GM10266 (cell line): ENCODE results near the gene IGF2BP3.
"Not testable (repeated sequence)": the region's sequence is repeated elsewhere in the genome, so short reads cannot be mapped to it uniquely, and the experiment has no call there.

Source experiments
- DNase-seq: peaks from one replicate; pipeline ENCODE4 v3.0.0; 2012; ENCODE audit errors: extremely low spot score
- TF ChIP-seq, protein P1 (sequence below): IDR thresholded peaks from 2 replicates; pipeline ENCODE4 v1.5.1; 2012; ENCODE audit warnings: mild to moderate bottlenecking, low read depth; ENCODE audit not compliant: control insufficient read depth, insufficient read depth; ENCODE audit errors: missing control alignments

IGF2BP3 gene

DNA sequence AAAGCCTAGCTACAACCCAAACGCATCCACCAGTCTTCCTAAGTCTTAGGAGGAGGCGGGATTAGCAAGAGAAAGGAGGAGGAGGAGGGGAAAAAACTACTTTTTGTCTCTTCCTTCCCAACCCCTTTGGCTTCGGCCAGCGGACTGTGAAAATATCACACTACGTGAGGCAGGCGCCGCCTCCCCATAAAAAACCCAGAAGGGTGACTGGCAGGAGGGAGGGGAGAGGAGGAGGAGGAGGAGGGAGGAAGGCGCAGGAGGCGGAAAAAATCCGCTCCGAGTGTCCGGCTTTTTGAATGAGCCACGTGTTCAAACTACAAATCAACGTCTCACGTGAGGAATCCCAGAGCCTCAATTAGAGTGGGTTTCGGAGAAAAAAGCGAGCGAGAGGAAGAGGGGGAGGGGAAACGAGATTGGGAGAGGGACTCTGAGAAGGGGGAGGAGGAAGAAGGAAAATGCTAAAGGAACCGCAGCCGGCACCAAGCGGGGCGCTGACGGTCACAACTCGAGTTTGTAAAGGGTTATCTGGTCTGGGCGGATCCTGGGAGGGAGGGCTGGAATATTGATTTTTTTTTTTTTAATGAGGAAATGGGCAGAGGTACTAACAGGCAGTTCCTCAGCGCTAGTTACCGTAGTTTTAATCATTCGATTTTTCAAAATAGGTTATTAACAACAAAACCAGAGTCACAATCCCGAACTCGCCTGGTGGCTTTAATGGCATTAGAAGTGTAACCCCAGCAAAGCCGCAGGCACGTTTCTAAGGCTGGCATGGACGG, at the start of gene IGF2BP3:
TSS of gene IGF2BP3 (minus strand) at position 162 of the 776 bp plus-strand sequence. CDS start 381 bp downstream, outside the sequence.
- DNase-seq: peak; percentile 87
- TF ChIP-seq, protein P1, sequence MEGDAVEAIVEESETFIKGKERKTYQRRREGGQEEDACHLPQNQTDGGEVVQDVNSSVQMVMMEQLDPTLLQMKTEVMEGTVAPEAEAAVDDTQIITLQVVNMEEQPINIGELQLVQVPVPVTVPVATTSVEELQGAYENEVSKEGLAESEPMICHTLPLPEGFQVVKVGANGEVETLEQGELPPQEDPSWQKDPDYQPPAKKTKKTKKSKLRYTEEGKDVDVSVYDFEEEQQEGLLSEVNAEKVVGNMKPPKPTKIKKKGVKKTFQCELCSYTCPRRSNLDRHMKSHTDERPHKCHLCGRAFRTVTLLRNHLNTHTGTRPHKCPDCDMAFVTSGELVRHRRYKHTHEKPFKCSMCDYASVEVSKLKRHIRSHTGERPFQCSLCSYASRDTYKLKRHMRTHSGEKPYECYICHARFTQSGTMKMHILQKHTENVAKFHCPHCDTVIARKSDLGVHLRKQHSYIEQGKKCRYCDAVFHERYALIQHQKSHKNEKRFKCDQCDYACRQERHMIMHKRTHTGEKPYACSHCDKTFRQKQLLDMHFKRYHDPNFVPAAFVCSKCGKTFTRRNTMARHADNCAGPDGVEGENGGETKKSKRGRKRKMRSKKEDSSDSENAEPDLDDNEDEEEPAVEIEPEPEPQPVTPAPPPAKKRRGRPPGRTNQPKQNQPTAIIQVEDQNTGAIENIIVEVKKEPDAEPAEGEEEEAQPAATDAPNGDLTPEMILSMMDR: no peak

DNA sequence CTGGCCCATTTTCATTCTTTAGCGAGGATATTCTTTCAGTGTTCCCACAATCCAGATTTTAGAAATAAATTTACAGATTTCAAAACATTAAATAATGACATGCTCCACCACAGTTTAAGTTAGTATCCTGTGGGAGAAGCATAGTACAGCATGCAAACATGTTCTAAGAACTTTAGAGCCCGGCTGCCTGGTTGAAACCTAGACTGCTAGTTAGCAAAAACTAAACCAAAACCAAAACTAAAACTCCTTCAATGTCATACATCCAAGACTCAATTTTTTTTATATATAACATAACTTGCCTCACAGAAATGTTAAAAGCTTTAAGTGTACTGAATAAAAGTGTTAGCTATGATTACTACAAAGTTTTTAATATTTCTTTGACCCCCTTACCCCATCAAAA, 44.5 kb upstream of the IGF2BP3 start:
- TF ChIP-seq, protein P1: no peak
- peak; percentile 24 for DNase-seq

DNA sequence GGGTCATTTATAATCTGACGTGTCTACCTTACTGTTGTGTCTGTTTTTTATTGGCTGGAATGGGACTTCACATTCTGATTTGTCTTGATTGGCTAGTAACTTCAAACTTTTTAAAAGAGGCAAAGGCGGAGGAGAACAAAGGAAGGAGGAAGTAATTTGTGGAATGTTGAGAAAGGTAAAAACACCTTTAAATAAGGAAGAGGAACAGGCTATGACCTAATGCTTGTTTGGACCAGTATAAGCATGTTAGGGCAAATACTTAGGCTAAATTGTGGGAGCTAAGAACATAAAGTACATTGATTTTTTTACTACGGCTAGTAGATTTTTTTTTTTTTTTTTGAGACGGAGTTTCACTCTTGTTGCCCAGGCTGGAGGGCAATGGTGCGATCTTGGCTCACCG, 43.5 kb upstream of the IGF2BP3 start:
- not testable (repeated sequence) for DNase-seq

DNA sequence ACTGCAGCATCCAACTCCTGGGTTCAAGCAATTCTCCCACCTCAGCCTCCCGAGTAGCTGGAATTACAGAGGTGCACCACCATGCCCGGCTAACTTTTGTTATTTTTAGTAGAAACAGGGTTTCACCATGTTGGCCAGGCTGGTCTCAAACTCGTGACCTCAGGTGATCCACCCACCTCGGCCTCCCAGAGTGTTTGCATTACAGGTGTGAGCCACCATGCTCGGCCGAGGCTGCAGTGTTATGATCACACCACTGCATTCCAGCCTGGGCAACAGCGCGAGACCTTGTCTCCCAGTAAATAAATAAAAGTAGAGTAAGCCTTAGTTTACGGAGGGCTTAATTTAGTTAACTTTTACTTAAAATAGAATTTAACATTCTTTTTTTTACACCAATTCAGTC, 23.7 kb upstream of the IGF2BP3 start:
- DNase-seq: no peak
- TF ChIP-seq, protein P1: no peak

DNA sequence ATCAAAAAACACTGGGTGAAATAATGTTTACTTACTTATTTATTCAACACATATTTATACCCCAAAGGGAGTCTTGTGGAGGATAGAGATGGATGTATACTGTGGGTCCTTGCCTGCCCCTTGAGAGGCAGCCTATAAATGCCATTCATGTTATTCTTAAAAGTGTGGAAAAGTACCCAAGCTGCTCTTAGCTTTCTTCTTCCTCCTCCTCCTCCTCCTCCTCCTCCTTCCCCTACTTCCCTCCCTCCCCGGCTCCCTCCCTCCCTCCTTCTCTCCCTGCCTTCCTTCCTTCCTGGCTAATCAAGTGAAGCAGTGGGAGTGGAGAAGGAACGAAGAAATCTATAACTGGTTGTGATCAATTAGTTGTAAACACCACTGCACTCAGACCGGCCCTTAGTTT, 21.2 kb upstream of the IGF2BP3 start:
- DNase-seq: no peak
- TF ChIP-seq, protein P1: no peak

DNA sequence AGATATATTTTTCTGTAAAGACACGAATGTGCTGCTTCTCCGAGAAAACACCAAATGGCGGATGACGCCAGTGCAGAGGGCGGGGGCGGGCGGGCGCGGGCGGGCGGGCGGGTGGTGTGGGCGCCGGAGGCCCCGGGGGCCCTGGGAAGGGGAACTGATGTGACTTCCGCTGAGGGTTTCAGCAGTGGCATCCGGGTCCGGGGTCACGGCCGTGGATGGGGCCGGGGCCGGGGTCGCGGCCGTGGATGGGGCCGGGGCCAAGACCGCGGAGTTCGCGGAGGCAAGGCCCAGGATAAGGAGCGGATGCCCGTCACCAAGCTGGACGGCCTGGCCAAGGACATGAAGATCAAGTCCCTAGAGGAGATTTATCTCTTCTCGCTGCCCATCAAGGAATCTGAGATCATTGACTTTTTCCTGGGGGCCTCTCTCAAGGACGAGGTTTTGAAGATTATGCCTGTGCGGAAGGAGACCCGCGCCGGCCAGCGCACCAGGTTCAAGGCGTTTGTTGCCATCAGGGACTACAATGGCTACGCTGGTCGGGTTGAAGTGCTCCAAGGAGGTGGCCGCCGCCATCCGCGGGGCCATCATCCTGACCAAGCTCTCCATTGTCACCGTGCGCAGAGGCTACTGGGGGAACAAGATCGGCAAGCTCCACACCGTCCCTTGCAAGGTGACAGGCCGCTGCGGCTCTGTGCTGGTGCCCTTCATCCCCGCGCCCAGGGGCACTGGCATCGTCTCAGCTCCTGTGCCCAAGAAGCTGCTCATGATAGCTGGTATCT, 20.3 kb upstream of the IGF2BP3 start:
- DNase-seq: peak; percentile 69
- TF ChIP-seq, protein P1: no peak

DNA sequence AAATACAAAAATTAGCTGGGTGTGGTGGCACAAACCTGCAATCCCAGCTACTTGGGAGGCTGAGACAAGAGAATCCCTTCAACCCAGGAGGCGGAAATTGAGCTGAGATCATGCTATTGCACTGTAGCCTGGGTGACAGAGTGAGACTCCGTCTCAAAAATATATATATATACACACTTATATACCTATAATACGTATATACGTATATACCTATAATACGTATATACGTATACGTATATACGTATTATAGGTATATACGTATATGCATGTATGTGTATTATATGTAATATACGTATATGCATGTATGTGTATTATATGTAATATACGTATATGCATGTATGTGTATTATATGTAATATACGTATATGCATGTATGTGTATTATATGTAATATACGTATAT, 18.4 kb upstream of the IGF2BP3 start:
- not testable (repeated sequence) for DNase-seq

DNA sequence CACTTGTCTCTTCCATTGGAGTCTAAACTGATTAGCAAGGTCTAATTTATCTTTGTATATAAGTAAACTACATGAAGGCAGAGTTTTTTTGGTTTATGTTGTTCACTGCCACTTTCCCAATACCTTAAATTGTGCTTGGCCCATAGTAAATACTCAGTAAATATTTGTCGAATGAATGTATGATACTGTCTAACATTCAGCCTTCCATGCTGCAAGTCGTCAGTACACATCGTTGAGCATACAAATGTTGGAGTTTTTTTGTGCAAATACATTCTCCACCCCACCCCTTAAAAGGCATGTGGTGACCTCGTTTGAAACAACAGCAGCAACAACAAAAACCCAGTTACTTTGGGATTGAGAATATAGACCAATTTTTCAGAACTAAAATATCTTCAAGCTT, 17.4 kb upstream of the IGF2BP3 start:
- TF ChIP-seq, protein P1: no peak
- DNase-seq: no peak
